IMR-90 (cell line): ENCODE data around the gene TUSC1. TPM values are rescaled to one million over a fixed set of nuclear protein-coding genes. Genes with fewer than 3 reads are reported as not detected.

Experiments used
- ATAC-seq: fragments of 200-7000 bp; cut with Tn5 transposase; 2 replicates; pipeline ENCODE4 v1.9.1; 2020; ENCODE audit warnings: low read depth, mild to moderate bottlenecking, moderate library complexity
- BruUV-seq: library from RNA; stranded (reverse); fragments of 400-500 nt; replicated peaks from 2 replicates; lab custom pipeline; 2021; lab: Mats Ljungman, UMichigan
- CTCF ChIA-PET: fragments of 300-600 bp; formaldehyde crosslinking; extraction: SDS; loops from one replicate; lab custom pipeline; 2021; ENCODE audit warnings: antibody characterized with exemption; lab: Yijun Ruan, JAX
- POLR2A ChIA-PET: fragments of 300-600 bp; sonication (Branson Sonifier 250); formaldehyde crosslinking; loops from one replicate; lab custom pipeline; 2022; ENCODE audit warnings: antibody characterized with exemption; ENCODE audit not compliant: unreplicated experiment; lab: Charles Lee
- DNase-seq: peaks from one replicate; pipeline ENCODE4 v3.0.0; 2013
- H2AFZ ChIP-seq: replicated peaks from 2 replicates; pipeline ENCODE3; 2013; ENCODE audit warnings: low read length, mild to moderate bottlenecking; ENCODE audit not compliant: poor library complexity
- H2AK5ac ChIP-seq: 2 replicates; pipeline ENCODE4 v1.6.1; 2013; ENCODE audit warnings: low read depth, low read length, inconsistent platforms
- H2AK9ac ChIP-seq: replicated peaks from 2 replicates; pipeline ENCODE3; 2013; ENCODE audit warnings: mild to moderate bottlenecking, low read depth, low read length, moderate library complexity; ENCODE audit not compliant: poor library complexity
- H2BK120ac ChIP-seq: 2 replicates; pipeline ENCODE4 v1.6.1; 2013; ENCODE audit warnings: low read depth, low read length, inconsistent platforms
- H2BK15ac ChIP-seq: 3 replicates; pipeline ENCODE4 v1.6.1; 2013; ENCODE audit warnings: low read depth, low read length, inconsistent platforms
- H2BK20ac ChIP-seq: 2 replicates; pipeline ENCODE4 v1.6.1; 2013; ENCODE audit warnings: low read depth, mild to moderate bottlenecking, inconsistent platforms, low read length, moderate library complexity
- H2BK5ac ChIP-seq: 2 replicates; pipeline ENCODE4 v1.6.1; 2013; ENCODE audit warnings: mild to moderate bottlenecking, low read depth, low read length, inconsistent platforms; ENCODE audit not compliant: poor library complexity, severe bottlenecking
- H3K14ac ChIP-seq: replicated peaks from 2 replicates; pipeline ENCODE4 v1.6.1; 2013; ENCODE audit warnings: low read depth, low read length, inconsistent platforms
- H3K18ac ChIP-seq: 2 replicates; pipeline ENCODE4 v1.6.1; 2013; ENCODE audit warnings: low read depth, low read length, control low read depth
- H3K23ac ChIP-seq: 2 replicates; pipeline ENCODE4 v1.6.1; 2013; ENCODE audit warnings: low read depth, low read length, inconsistent platforms
- H3K27ac ChIP-seq: 2 replicates; pipeline ENCODE4 v1.5.1; 2013; ENCODE audit warnings: mild to moderate bottlenecking, control low read depth, low read length; ENCODE audit not compliant: insufficient read depth
- H3K27me3 ChIP-seq: 2 replicates; pipeline ENCODE4 v1.6.1; 2013; ENCODE audit warnings: low read length; ENCODE audit not compliant: control insufficient read depth, insufficient read depth
- H3K36me3 ChIP-seq: 2 replicates; pipeline ENCODE4 v1.6.1; 2013; ENCODE audit warnings: low read length, mixed read lengths; ENCODE audit not compliant: control insufficient read depth, insufficient read depth
- H3K4ac ChIP-seq: 2 replicates; pipeline ENCODE4 v1.6.1; 2013; ENCODE audit warnings: low read depth, low read length, inconsistent platforms
- H3K4me1 ChIP-seq: 2 replicates; pipeline ENCODE4 v1.6.1; 2013; ENCODE audit warnings: low read length, mixed read lengths; ENCODE audit not compliant: control insufficient read depth, insufficient read depth
- H3K4me2 ChIP-seq: 2 replicates; pipeline ENCODE4 v1.6.1; 2013; ENCODE audit warnings: low read depth, mild to moderate bottlenecking, control low read depth, low read length, moderate library complexity
- H3K4me3 ChIP-seq: 2 replicates; pipeline ENCODE4 v1.5.1; 2013; ENCODE audit warnings: low read depth, mild to moderate bottlenecking, control low read depth, low read length, moderate library complexity; ENCODE audit not compliant: insufficient read depth
- H3K56ac ChIP-seq: 2 replicates; pipeline ENCODE4 v1.6.1; 2013; ENCODE audit warnings: low read length, inconsistent platforms; ENCODE audit not compliant: insufficient read depth; ENCODE audit errors: extremely low read depth
- H3K79me1 ChIP-seq, 2 experiments: 2 replicates each; pipeline ENCODE4 v1.6.1; 2013; ENCODE audit warnings: low read length in 2 of 2, inconsistent platforms in 1 of 2, low read depth in 1 of 2
- H3K9ac ChIP-seq: 2 replicates; pipeline ENCODE4 v1.6.1; 2013; ENCODE audit warnings: low read depth, low read length, control low read depth
- H3K9me1 ChIP-seq: 2 replicates; pipeline ENCODE4 v1.6.1; 2013; ENCODE audit warnings: low read length, inconsistent platforms; ENCODE audit not compliant: insufficient read depth
- H3K9me3 ChIP-seq: 2 replicates; pipeline ENCODE4 v1.6.1; 2013; ENCODE audit warnings: low read length; ENCODE audit not compliant: control insufficient read depth, insufficient read depth
- H4K20me1 ChIP-seq: 2 replicates; pipeline ENCODE4 v1.6.1; 2013; ENCODE audit warnings: low read length, inconsistent platforms; ENCODE audit not compliant: insufficient read depth
- H4K5ac ChIP-seq: 2 replicates; pipeline ENCODE4 v1.6.1; 2013; ENCODE audit warnings: mild to moderate bottlenecking, low read depth, low read length, control low read depth
- H4K8ac ChIP-seq, 2 experiments: 2 replicates each; pipeline ENCODE4 v1.6.1; 2013; ENCODE audit warnings: low read depth in 2 of 2, low read length in 2 of 2, control low read depth in 1 of 2, inconsistent platforms in 1 of 2
- H4K91ac ChIP-seq: 2 replicates; pipeline ENCODE4 v1.6.1; 2013; ENCODE audit warnings: low read depth, low read length, inconsistent platforms; ENCODE audit not compliant: insufficient read depth
- CHD1 ChIP-seq: IDR thresholded peaks from 2 replicates; pipeline ENCODE4 v1.6.1; 2012; ENCODE audit warnings: low read depth, low read length, improper control_type of control experiment
- FOS ChIP-seq: fragments of 150-350 bp; IDR thresholded peaks from 2 replicates; pipeline ENCODE4 v1.6.1; 2016; ENCODE audit warnings: low read depth, low read length
- POLR2A ChIP-seq: IDR thresholded peaks from 2 replicates; pipeline ENCODE4 v1.6.1; 2012; ENCODE audit warnings: mild to moderate bottlenecking, low read depth, low read length
- RCOR1 ChIP-seq: IDR thresholded peaks from 2 replicates; pipeline ENCODE4 v1.6.1; 2012; ENCODE audit warnings: mild to moderate bottlenecking, low read length, improper control_type of control experiment; ENCODE audit not compliant: insufficient replicate concordance
- RFX5 ChIP-seq: IDR thresholded peaks from 2 replicates; pipeline ENCODE4 v1.8.0; 2012; ENCODE audit warnings: low read depth, mild to moderate bottlenecking, low read length, moderate library complexity
- dilution Hi-C: fragments of 300-500 bp; cut with HindIII; formaldehyde crosslinking; loops from one replicate; pipeline ENCODE4 v1.14.3; 2018; ENCODE audit warnings: low sequenced_read_pairs; ENCODE audit not compliant: unreplicated experiment
- in situ Hi-C: fragments of 300-500 bp; cut with MboI; formaldehyde crosslinking; loops from 3 replicates; pipeline ENCODE4 v1.14.3; 2019; ENCODE audit warnings: low sequenced_read_pairs, inconsistent platforms, mixed read lengths
- intact Hi-C: fragments of 100-400 bp; cut with micrococcal nuclease; formaldehyde crosslinking; loops from 2 replicates; pipeline ENCODE4 v1.10.0; 2022
- polyA plus RNA-seq, 3 experiments: library from polyadenylated mRNA; depleted of rRNA; stranded (reverse); fragments of >200 nt; gene quantifications; 2 replicates each; pipeline ENCODE4 v1.2.3, GENCODE V29; 2012; ENCODE audit warnings: low replicate concordance in 1 of 3
- total RNA-seq: library from RNA; depleted of rRNA; stranded (reverse); fragments of >200 nt; gene quantifications from 2 replicates; pipeline ENCODE4 v1.2.3, GENCODE V29; 2012

TUSC1 gene
- total and polyA plus RNA-seq, 2 of the 4 experiments (the other 2 are of a cell fraction): 2.0 to 4.4 TPM

- H3K18ac ChIP-seq: no peak overlapping the region
- no peak overlapping the region for H2BK20ac ChIP-seq
- no peaks in the 10 kb centered on the region for H3K27me3 ChIP-seq
- TF ChIP-seq RFX5 (no peak), CHD1 (no peak), RCOR1 (no peak), POLR2A (no peak), FOS (no peak)
- BruUV-seq: no TSS peak
- no peaks in the 10 kb centered on the region for H3K4me1 ChIP-seq
- H2BK5ac ChIP-seq: no peak overlapping the region
- H3K9me3 ChIP-seq: no peaks in the 10 kb centered on the region
- H4K5ac ChIP-seq: no peak overlapping the region
- intact Hi-C loops (no loop called here), in situ Hi-C loops (no loop called here), dilution Hi-C loops (no loop called here)
- no peaks in the 10 kb centered on the region for H3K79me1 ChIP-seq
- no peaks in the 10 kb centered on the region for H3K36me3 ChIP-seq
- H3K9me1 ChIP-seq: no peaks in the 10 kb centered on the region
- H4K20me1 ChIP-seq: no peaks in the 10 kb centered on the region
- H4K91ac ChIP-seq: no peak overlapping the region
- no peak overlapping the region for H2AK9ac ChIP-seq
- ATAC-seq (no peak), DNase-seq (no peak)
- ChIA-PET POLR2A (no interaction called here), CTCF (no interaction called here)
- H3K4ac ChIP-seq: no peak overlapping the region
- H3K9ac ChIP-seq: no peak overlapping the region
- H2AK5ac ChIP-seq: no peak overlapping the region
- H3K4me2 ChIP-seq: no peak overlapping the region
- H3K27ac ChIP-seq: no peak overlapping the region
- H3K23ac ChIP-seq: no peak overlapping the region
- H3K56ac ChIP-seq: no peak overlapping the region
- H2AFZ ChIP-seq: no peak overlapping the region
- H3K14ac ChIP-seq: no peak overlapping the region
- no peak overlapping the region for H2BK15ac ChIP-seq
- no peak overlapping the region for H2BK120ac ChIP-seq
- no peak overlapping the region for H3K4me3 ChIP-seq
- H4K8ac ChIP-seq: no peak overlapping the region
These were observed 6.1 kb upstream of the TUSC1 start for GRCh38 chr9:25684321-25684720.
